ENCODE data around the gene VIL1.
A peak's percentile ranks its signal among the peaks of the same experiment; 100 is the strongest.

Gene VIL1

DNA sequence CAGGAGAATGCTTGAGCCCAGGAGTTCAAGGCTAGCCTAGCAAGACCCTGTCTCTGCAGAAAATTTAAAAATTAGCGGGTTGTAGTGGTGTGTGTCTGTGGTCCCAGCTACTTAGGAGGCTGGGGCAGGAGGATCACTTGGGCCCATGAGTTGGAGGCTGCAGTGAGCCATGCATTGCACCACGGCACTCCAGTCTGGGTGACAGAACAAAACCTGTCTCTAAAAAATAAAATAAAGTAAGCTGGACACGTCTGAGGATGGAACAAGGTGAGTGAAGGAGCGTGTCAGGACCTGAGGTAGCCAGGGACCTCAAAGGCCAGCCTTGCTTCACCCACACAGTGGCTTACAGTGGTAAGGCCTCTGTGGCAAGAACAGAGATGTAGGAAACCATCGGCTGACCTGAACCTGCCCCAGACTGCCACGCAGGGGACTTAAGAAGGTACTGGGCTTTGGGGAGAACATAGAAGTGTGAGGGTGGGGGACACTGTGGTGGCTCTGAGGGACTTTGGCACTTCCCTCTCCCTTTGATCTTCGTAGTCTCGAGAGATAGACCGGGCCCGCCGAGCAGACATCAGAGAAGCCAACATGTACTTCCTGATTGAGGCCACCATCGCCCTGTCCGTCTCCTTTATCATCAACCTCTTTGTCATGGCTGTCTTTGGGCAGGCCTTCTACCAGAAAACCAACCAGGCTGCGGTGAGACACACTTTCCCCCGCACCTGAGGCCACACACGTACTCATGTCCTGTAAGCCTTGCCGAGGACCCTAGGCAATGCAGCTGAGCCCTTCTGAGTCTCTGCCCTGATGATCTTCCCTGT, 29.4 kb upstream of the VIL1 start:
- Mint-ChIP-seq H3K4me3 (no peak overlapping the region), H3K27ac (no peak overlapping the region), H3K27me3 (no peaks in the 10 kb centered on the region), H3K9me3 (no peaks in the 10 kb centered on the region), H3K4me1 (ENCODE audit: low read depth) (peaks cover 12% of the 10 kb centered on the region), H3K36me3 (ENCODE audit: low read depth) (no peaks in the 10 kb centered on the region)
- DNase-seq, result no peak

GRCh38 chr2:218391202-218391601, 27.7 kb upstream of the VIL1 start:
- Mint-ChIP-seq H3K27ac (no peak overlapping the region), H3K9me3 (no peaks in the 10 kb centered on the region), H3K4me3 (no peak overlapping the region), H3K36me3 (ENCODE audit: low read depth) (no peaks in the 10 kb centered on the region), H3K27me3 (no peaks in the 10 kb centered on the region), H3K4me1 (ENCODE audit: low read depth) (peaks cover 24% of the 10 kb centered on the region)
- no peak for DNase-seq

GRCh38 chr2:218392459-218392858, 26.5 kb upstream of the VIL1 start:
- peaks cover 11% of the 10 kb centered on the region for H3K27me3 Mint-ChIP-seq
- DNase-seq, result no peak
- no peak overlapping the region for H3K27ac Mint-ChIP-seq
- no peaks in the 10 kb centered on the region for H3K9me3 Mint-ChIP-seq
- no peaks in the 10 kb centered on the region for H3K36me3 Mint-ChIP-seq (ENCODE audit: low read depth)
- H3K4me1 Mint-ChIP-seq (ENCODE audit: low read depth), result peaks cover 33% of the 10 kb centered on the region
- no peak overlapping the region for H3K4me3 Mint-ChIP-seq

GRCh38 chr2:218392891-218393462, 25.9 kb upstream of the VIL1 start:
- Mint-ChIP-seq H3K36me3 (ENCODE audit: low read depth) (no peaks in the 10 kb centered on the region), H3K9me3 (no peaks in the 10 kb centered on the region)

GRCh38 chr2:218393750-218394290, 25.1 kb upstream of the VIL1 start:
- H3K9me3 Mint-ChIP-seq, result no peaks in the 10 kb centered on the region
- peaks cover 16% of the 10 kb centered on the region for H3K27me3 Mint-ChIP-seq
- H3K27ac Mint-ChIP-seq, result peak overlapping the region; percentile 59
- H3K4me3 Mint-ChIP-seq, result no peak overlapping the region
- DNase-seq, result no peak
- no peaks in the 10 kb centered on the region for H3K36me3 Mint-ChIP-seq (ENCODE audit: low read depth)
- peaks cover 43% of the 10 kb centered on the region for H3K4me1 Mint-ChIP-seq (ENCODE audit: low read depth)

More at GRCh38 chr2:218392891-218393462, 25.9 kb upstream of the VIL1 start:
- peaks cover 38% of the 10 kb centered on the region for H3K4me1 Mint-ChIP-seq (ENCODE audit: low read depth)
- H3K27ac Mint-ChIP-seq, result peak overlapping the region; percentile 59
- H3K27me3 Mint-ChIP-seq, result peaks cover 16% of the 10 kb centered on the region
- no peak overlapping the region for H3K4me3 Mint-ChIP-seq
- DNase-seq, result no peak

GRCh38 chr2:218394298-218395089, 24.4 kb upstream of the VIL1 start:
- DNase-seq, result peak; percentile 38
- Mint-ChIP-seq H3K4me1 (ENCODE audit: low read depth) (peaks cover 47% of the 10 kb centered on the region), H3K36me3 (ENCODE audit: low read depth) (no peaks in the 10 kb centered on the region), H3K4me3 (no peak overlapping the region), H3K9me3 (no peaks in the 10 kb centered on the region), H3K27me3 (peaks cover 16% of the 10 kb centered on the region), H3K27ac (peak overlapping the region; percentile 44)

- H3K27me3 Mint-ChIP-seq, result peaks cover 16% of the 10 kb centered on the region
- DNase-seq, result no peak
- H3K27ac Mint-ChIP-seq, result peak overlapping the region; percentile 44
- H3K4me1 Mint-ChIP-seq (ENCODE audit: low read depth), result peaks cover 47% of the 10 kb centered on the region
- no peak overlapping the region for H3K4me3 Mint-ChIP-seq
- H3K9me3 Mint-ChIP-seq, result no peaks in the 10 kb centered on the region
- H3K36me3 Mint-ChIP-seq (ENCODE audit: low read depth), result peaks cover under 1% of the 10 kb centered on the region
These were observed 23.9 kb upstream of the VIL1 start for GRCh38 chr2:218395090-218395444.

- Mint-ChIP-seq H3K27me3 (peaks cover 16% of the 10 kb centered on the region), H3K9me3 (no peaks in the 10 kb centered on the region), H3K4me3 (peak overlapping the region; percentile 71), H3K27ac (peak overlapping the region; percentile 65), H3K4me1 (ENCODE audit: low read depth) (peaks cover 49% of the 10 kb centered on the region), H3K36me3 (ENCODE audit: low read depth) (peaks cover 2% of the 10 kb centered on the region)
- no peak for DNase-seq
These were observed 23.5 kb upstream of the VIL1 start for GRCh38 chr2:218395456-218395825.

GRCh38 chr2:218395826-218396687, 22.9 kb upstream of the VIL1 start:
- Mint-ChIP-seq H3K9me3 (no peaks in the 10 kb centered on the region), H3K27me3 (peaks cover 16% of the 10 kb centered on the region), H3K4me1 (ENCODE audit: low read depth) (peaks cover 49% of the 10 kb centered on the region), H3K36me3 (ENCODE audit: low read depth) (peaks cover 2% of the 10 kb centered on the region), H3K4me3 (peak overlapping the region; percentile 86), H3K27ac (peak overlapping the region; percentile 93)
- peak; percentile 95 for DNase-seq

DNA sequence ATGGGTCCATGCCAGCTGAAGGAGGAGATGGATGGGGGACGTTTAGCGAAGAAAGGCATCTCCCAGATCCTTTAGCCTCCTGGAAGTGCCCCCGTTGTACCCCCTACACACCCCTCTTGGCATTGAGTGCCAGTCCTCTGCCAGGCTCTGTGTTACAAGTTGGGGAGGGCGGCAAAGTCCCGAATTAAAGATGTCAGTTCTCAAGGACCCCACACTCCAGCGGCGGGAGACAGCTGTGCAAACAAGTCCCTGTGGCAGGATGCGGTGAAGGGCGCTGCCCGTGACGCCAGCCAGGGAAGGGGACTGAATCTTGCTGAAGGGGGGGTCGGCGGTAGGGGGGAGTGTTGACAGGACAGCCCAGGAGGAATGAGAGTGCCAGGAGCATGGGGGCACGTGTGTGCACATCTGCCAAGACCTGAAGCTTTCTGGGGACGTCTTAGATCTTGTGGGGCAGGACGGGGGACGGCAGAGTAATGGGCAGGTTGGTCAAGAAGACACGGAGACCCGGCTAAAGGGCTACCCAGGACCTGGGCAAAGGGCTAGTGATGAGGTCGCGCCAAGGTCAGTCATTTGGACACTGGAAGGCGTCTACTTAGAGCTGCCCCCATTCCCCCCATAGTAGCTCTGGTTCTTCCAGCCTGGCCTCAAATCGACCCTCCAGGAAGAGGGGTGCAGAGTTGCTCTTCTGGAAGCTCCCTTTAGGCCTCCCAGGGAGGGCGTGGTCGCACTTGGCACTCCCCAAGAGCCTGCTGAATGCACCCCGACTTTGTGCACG, 22.0 kb upstream of the VIL1 start:
- Mint-ChIP-seq H3K27me3 (peaks cover 16% of the 10 kb centered on the region), H3K9me3 (no peaks in the 10 kb centered on the region), H3K27ac (peak overlapping the region; percentile 93), H3K4me1 (ENCODE audit: low read depth) (peaks cover 54% of the 10 kb centered on the region), H3K4me3 (peak overlapping the region; percentile 86), H3K36me3 (ENCODE audit: low read depth) (peaks cover 7% of the 10 kb centered on the region)
- DNase-seq, result no peak

DNA sequence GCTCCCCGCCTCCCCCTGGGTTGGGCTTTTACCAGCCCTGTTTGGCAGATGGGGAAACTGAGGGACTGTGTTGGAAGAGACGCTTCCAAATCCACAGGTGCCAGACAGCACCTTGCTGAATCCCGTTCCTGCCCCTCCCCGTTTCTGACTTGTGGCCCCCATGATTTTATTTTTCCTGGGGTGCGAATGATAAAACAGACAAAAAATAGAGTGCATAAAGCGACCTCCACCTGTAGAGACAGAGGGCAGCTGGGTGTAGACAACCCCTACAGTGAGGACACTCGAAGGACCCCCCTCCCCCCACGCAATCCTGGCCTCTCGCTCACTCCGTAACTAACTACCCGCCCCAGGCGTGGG, 21.5 kb upstream of the VIL1 start:
- peaks cover 16% of the 10 kb centered on the region for H3K27me3 Mint-ChIP-seq
- no peak for DNase-seq
- peaks cover 11% of the 10 kb centered on the region for H3K36me3 Mint-ChIP-seq (ENCODE audit: low read depth)
- peak overlapping the region; percentile 86 for H3K4me3 Mint-ChIP-seq
- peak overlapping the region; percentile 86 for H3K27ac Mint-ChIP-seq
- H3K9me3 Mint-ChIP-seq, result no peaks in the 10 kb centered on the region
- peaks cover 58% of the 10 kb centered on the region for H3K4me1 Mint-ChIP-seq (ENCODE audit: low read depth)

- DNase-seq, result peak; percentile 63
- H3K9me3 Mint-ChIP-seq, result no peaks in the 10 kb centered on the region
- H3K4me1 Mint-ChIP-seq (ENCODE audit: low read depth), result peaks cover 60% of the 10 kb centered on the region
- H3K4me3 Mint-ChIP-seq, result peak overlapping the region; percentile 86
- H3K27ac Mint-ChIP-seq, result peak overlapping the region; percentile 86
- peaks cover 16% of the 10 kb centered on the region for H3K36me3 Mint-ChIP-seq (ENCODE audit: low read depth)
- peaks cover 16% of the 10 kb centered on the region for H3K27me3 Mint-ChIP-seq
These were observed 21.0 kb upstream of the VIL1 start for GRCh38 chr2:218397820-218398436.
